IPS-18c (cell line): ENCODE results near the gene GLIS2.
"Not testable (repeated sequence)": the region's sequence is repeated elsewhere in the genome, so short reads cannot be mapped to it uniquely, and the experiment has no call there.

Source experiments
- H3K4me3 ChIP-seq: 2 replicates; pipeline ENCODE4 v1.7.0; 2013; ENCODE audit warnings: low read depth, mild to moderate bottlenecking, low read length, moderate library complexity; ENCODE audit not compliant: insufficient read depth
- H3K9me3 ChIP-seq: one replicate; pipeline ENCODE4 v1.6.1; 2013; ENCODE audit warnings: mild to moderate bottlenecking, low read length, moderate library complexity; ENCODE audit not compliant: control insufficient read depth, insufficient read depth

Gene GLIS2

DNA sequence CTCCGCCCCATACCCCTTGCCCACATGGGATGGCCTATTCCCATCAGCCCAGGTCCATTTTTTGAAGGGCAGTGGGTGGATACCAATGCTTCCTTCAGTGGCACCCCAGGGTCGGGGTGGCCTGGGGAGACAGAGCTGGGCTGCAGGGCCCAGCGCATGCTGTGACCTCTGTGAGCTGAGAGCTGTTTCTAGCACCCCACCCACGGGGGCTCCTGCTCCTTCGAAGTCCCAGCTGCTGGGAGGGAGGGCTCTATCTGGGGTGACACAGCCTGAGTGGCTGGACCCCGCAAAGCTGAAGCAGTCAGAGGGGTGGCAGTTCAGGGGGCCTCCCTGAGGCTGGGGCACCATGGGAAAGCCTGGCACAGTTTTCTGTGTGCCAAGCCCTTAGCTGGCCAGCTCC lies 24.6 kb downstream of the GLIS2 start:
- Histone ChIP-seq H3K4me3 (no peak overlapping the region), H3K9me3 (peaks cover 4% of the 10 kb centered on the region)

DNA sequence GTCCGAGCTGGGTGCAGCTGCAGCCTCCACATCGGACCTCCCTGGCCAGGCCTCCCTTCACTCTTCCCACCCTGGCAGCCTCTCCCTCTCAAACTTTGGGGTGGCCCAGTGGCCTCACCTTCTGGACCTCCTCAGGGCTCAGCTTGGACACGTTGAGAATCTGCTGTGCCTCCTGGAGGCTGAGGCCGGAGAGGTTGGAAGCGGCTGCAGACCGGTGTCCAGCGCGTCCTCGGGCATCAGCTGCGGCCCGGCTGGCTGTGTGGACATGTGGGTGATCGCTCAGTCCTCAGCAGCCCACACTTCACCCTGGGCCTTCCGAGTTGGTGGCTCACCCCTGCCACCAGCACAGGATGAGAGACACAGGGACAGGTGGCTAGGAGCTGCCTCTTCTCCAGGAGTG lies 25.4 kb downstream of the GLIS2 start:
- peaks cover 4% of the 10 kb centered on the region for H3K9me3 ChIP-seq
- no peak overlapping the region for H3K4me3 ChIP-seq

DNA sequence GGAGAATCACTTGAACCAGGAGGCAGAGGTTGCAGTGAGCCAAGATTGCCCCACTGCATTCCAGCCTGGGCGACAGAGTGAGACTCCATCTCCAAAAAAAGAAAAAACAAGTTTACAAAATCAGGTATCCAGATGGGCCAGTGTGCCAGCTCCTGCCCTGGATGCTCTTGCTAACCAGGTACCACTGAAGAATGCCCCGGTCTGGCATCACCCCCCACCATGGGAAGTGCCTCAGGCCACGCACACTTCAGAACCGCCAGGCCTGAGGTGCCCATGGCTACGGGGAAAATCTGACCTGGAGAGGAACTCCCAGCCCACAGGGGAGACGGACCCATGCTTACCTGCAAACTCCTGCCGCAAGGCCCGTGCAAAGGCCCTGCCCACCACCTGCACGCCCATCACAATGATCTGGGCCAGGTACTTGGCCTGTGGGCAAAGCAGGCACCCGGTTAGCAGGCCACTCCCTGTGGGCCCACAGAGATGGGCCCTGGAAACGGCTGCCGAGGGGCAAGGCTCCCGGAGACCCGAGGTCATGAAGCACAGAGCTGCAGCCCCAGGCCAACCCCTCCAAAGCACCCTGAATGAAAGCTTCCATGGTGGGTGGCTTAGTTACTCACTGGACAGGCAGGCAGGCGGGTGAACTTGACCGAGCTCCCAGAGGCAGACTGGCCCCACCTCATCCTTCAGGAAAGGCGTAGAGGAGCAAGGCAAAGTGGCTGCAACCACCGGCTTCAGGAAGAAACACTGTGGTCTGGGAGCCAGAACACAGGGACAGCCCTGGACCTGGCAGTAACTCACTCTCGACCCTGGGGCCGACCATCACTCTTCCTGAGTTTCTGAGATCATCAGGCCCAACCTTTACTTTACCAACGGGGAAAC lies 27.2 kb downstream of the GLIS2 start:
- H3K9me3 ChIP-seq, result peaks cover 4% of the 10 kb centered on the region
- no peak overlapping the region for H3K4me3 ChIP-seq

DNA sequence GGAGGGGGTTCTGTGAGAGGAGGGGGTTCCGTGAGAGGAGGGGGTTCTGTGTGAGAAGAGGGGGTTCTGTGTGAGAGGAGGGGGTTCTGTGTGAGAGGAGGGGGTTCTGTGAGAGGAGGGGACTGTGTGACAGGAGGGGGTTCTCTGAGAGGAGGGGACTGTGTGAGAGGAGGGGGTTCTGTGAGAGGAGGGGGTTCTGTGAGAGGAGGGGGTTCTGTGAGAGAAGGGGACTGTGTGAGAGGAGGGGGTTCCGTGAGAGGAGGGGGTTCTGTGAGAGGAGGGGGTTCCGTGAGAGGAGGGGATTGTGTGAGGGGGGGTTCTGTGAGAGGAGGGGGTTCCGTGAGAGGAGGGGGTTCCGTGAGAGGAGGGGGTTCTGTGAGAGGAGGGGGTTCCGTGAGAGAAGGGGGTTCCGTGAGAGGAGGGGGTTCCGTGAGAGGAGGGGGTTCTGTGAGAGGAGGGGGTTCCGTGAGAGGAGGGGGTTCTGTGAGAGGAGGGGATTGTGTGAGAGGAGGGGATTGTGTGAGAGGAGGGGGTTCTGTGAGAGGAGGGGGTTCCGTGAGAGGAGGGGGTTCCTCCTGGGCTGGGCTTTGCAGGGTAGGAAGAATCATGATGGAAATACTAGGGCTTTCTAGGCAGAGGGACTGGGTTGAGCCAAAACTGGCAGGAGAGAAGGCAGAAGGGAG lies 28.6 kb downstream of the GLIS2 start:
- not testable (repeated sequence) for H3K4me3 ChIP-seq

DNA sequence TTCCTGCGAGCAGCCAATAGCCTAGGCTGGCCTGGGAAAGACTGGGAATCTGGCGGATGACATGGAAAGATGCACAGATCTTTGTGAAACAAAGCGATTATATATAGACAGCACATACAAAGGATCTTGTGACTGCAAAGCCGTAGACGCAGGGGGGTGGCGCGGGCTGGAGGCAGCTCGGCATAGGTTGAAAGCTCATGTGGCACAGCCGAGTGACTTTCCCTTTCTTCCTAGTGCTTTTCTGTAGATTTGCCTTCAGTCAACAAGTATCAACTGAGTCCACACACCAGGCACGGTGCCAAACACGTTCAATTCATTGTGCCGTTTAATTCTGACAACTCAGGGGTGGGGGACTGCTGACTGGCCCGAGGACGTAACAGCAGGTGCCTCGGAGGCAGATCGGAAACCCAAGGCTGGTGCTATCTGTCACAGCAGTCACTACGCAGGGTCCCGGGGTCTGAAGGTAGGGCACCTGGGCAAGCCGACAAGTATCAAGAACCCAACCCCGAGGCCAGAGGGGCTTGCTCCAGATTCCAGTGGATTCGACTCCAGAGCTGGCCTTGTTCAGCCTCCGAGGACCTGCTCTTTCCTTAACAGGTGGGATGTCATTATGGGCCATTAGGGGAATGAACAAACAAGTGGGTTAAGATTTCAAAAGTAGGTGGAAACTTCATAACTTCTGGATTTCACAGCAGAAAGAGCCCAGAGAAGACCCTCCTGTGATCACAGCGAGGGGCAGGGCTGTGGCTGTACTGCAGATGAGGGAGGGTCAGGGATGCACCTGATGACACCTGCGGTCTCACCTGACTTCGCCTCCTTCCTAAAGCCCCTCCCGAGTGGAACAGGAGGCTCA lies 29.3 kb downstream of the GLIS2 start:
- peaks cover 4% of the 10 kb centered on the region for H3K9me3 ChIP-seq
- H3K4me3 ChIP-seq, result no peak overlapping the region

More for the DNA sequence above, 28.6 kb downstream of the GLIS2 start:
- H3K9me3 ChIP-seq, result not testable (repeated sequence)

DNA sequence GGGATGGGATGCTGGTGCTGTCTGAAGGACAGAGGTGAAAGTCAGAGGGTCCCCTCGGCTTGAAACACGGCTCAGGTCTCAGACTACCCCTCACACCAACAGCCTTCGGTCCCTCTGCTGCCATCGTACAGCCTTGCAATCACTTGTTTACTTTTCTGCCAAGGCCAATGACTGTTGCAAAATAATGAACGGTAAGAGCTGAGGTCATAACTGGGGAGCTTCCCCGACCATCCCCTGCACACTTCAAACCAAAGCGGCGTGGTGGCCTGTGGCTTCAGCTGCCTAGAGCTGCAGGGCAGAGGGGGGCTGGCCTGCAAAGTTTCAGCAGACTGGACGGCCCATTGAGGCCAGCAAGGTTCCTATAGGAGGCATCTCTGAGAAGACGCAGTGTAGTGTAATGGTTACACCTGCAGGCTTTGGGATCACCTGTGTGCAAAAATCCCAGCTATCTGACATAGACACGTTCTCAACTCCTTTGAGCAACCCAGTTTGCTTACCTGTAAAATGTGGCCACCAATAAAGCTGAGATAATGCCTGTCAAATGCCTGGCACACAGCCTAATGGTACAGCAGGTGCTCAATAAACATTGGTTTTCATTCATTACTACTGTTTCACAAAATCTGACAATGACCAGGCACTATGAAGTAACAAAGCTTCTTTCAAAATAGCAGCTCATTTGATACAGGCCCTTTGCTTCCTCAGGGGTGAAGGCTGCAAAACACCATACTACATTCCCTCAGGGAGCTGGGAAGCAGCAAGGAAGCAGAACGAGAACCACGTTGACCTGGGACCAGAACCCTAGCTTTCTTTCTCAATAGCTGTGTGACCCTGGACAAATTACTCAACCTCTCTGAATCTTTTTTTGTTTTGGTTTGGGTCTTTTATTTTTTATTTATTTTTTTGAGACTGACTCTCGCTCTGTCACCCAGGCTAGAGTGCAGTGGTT lies 30.2 kb downstream of the GLIS2 start:
- H3K9me3 ChIP-seq, result peaks cover 4% of the 10 kb centered on the region
- no peak overlapping the region for H3K4me3 ChIP-seq

DNA sequence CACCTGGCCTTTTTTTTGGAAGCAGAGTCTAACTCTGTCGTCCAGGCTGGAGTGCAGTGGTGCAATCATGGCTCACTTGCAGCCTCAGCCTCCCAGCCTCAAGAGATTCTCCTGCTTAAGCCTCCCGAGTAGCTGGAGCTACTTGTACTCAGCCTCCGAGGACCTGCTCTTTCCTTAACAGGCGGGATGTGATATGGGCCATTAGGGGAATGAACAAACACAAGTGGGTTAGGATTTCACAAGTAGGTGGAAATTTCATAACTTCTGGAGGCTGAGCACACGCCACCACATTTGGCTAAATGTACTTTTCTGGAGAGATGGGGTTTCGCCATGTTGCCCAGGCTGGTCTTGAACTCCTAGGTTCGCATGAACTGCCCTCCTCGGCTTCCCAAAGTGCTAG lies 31.1 kb downstream of the GLIS2 start:
- Histone ChIP-seq H3K4me3 (no peak overlapping the region), H3K9me3 (peaks cover 4% of the 10 kb centered on the region)

DNA sequence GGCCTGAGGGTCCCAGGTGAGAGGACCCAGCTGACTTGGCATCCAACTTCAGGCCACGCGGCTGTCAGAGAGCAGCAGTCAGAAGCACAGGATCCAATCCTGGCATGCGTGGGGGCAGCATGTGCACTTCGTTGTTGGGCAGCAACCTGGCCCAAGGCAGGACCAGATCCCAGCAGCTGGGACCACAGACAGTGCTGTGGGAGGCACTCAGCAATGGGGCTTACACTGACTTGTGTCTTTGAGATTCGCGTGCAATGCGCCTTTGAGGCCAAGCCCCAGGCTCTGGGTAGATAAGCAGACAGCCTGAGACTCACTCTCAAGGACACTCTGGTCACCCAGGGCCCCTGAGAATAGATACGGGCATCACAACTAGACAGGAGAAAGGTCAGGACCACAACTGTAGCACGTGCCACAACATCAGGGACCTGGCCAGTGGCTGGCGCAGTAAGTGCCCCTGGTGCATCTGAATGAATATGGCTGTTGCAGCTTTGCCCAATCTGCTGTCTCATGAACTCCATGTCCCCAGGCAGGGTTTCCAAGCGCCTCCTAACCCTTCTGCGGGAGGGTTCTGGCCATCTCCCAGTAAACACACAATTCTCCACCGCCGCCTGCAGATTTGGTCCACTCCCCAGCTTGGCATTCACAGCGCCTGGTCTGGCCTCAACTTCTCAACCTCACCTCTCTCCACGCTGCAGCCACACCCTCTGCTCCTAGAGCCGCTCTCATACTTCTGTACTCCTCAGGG lies 32.1 kb downstream of the GLIS2 start:
- peaks cover 4% of the 10 kb centered on the region for H3K9me3 ChIP-seq
- H3K4me3 ChIP-seq, result no peak overlapping the region

DNA sequence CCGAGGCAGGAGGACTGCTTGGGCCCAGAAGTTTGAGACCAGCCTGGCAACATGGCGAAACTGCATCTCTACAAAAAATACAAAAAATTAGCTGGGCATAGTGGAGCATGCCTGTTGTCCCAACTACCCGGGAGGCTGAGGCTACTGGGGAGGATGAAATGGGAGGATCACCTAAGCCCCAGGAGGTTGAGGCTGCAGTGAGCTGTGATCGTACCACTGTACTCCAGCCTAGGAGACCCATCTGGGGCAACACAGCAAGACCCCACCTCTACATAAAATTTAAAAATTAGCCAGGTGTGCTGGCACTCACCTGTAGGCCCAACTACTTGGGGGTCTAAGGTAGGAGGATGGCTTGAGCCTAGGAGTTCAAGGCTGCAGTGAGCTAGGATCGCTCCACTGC lies 33.5 kb downstream of the GLIS2 start:
- Histone ChIP-seq H3K9me3 (peaks cover under 1% of the 10 kb centered on the region), H3K4me3 (no peak overlapping the region)

DNA sequence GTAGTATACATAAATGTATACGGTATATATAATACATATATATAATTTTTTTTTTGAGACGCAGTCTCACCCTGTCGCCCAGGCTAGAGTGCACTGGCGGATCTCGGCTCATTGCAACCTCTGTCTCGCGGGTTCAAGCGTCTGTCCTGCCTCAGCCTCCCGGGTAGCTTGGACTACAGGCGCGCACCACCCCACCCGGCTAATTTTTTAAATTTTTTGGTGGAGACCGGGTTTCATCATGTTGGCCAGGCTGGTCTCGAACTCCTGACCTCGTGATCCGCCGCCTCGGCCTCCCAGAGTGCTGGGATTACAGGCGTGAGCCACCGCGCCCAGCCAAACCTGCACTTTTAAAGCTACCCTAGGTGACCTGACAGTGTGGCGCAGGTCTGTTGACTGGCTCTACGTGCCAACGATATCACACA lies 34.5 kb downstream of the GLIS2 start:
- Histone ChIP-seq H3K4me3 (peak overlapping the region; percentile 80), H3K9me3 (no peaks in the 10 kb centered on the region)

DNA sequence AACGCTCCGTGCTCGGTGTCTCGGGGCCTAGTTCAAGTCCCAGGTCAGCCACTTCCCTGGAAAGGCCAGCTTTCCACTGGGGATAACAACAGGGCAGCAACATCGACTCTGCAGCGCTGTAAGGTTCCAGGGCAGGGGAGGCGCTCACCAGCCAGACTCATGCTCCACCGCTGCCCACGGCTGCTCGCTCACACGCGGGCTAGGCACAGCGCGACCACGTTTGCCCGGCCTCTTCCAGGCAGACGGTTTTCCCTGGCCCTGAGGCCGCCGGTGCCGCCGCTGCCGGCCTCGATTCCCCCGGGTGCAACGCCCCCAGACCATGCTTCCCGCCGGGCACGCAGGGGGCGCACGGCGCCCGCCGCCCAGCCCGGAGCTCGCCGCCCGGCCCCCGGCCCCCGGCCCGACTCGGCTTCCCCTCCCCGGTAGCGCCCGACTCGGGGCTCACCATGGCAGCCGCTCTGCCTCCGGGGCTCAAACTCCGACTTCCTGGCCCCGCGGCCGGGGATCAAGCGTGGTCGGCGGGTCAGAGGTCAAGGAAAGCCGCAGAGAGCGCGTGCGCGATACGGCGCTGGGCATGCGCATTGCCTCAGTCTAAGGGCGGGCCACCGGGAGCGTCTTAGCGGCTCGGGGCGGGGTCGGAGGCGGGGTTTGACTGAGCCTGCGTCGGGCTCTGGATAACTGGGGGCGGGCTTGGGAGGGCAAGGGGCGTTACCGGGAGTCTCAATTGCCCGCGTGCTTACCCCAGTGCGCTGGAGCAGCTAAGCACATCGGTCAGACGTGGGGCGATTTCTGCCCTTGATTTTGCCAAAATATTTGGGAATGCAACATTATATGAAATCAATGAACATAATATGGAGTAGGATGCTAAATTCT lies 35.2 kb downstream of the GLIS2 start, which contains the start of gene PAM16:
Gene PAM16 (minus strand): TSS at position 535 of the 873 bp plus-strand sequence. CDS start 87 bp downstream, at position 448.
- peak within 1 kb of the TSS; percentile 80 for H3K4me3 ChIP-seq
- no peaks in the 10 kb centered on the region for H3K9me3 ChIP-seq

DNA sequence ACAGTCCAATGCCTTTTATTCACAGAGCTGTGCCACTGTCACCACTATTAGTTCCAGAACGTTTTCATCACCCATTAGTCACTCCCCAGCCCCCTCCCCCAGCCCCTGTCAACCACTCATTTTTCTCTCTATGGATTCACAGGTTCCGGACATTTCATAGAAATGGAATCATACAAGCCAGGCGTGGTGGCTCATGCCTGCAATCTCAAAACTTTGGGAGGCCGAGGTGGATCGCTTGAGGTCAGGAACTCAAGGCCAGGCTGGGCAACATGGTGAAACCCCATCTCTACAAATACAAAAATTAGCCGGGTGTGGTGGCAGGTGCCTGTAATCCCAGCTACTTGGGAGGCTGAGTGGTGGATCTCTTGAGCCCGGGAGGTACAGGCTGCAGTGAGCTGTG lies 36.0 kb downstream of the GLIS2 start:
- H3K4me3 ChIP-seq, result no peak overlapping the region

DNA sequence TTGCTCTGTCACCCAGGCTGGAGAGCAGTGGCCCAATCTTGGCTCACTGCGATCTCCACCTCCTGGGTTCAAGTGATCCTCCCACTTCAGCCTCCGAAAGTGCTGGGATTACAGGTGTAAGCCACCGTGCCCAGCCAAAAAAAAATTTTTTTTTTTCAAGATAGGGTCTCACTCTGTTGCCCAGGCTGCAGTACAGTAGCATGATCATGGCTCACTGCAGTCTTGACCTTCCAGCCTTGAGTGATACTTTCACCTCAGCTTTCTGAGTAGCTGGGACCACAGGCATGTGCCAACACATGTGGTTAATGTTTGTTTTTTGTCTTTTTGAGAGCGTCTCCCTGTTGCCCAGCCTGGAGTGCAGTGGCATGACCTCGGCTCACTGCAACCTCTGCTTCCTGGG lies 37.0 kb downstream of the GLIS2 start:
- no peaks in the 10 kb centered on the region for H3K9me3 ChIP-seq
- no peak overlapping the region for H3K4me3 ChIP-seq

More for the DNA sequence above, 36.0 kb downstream of the GLIS2 start:
- no peaks in the 10 kb centered on the region for H3K9me3 ChIP-seq

DNA sequence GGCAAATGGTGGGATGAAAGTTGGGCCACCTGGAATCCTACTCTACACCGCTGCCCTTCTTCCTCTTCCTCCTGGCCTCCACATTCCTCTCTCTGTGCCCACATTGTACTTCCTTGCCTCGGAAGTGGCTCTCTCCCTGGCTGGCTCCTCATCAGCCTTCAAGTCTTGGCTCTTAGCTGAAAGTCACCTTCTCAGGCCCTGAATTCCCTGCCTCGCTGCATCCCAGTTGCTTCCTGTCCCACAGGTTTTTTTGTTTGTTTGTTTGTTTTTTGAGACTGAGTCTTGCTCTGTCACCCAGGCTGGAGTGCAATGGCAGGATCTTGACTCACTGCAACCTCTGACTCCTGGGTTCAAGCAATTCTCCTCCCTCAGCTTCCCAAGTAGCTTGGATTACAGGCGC lies 37.8 kb downstream of the GLIS2 start:
- no peaks in the 10 kb centered on the region for H3K9me3 ChIP-seq
- H3K4me3 ChIP-seq, result no peak overlapping the region
